WTC11 (cell line): Measurements from ENCODE around the gene ITGA3.

Source experiments
- ESRRA ChIP-seq: sonication (generic); formaldehyde crosslinking; IDR thresholded peaks from 2 replicates; pipeline ENCODE4 v1.8.1; 2022; ENCODE audit warnings: mild to moderate bottlenecking, missing genetic modification reagents, borderline replicate concordance
- FOXK1 ChIP-seq: sonication (generic); formaldehyde crosslinking; IDR thresholded peaks from 2 replicates; pipeline ENCODE4 v1.8.0; 2022; ENCODE audit warnings: mild to moderate bottlenecking, moderate library complexity, missing genetic modification reagents
- FOXP1 ChIP-seq: sonication (generic); formaldehyde crosslinking; IDR thresholded peaks from 2 replicates; pipeline ENCODE4 v1.8.0; 2022; ENCODE audit warnings: missing genetic modification reagents, mild to moderate bottlenecking, moderate library complexity, borderline replicate concordance
- NFE2L1 ChIP-seq: sonication (generic); formaldehyde crosslinking; IDR thresholded peaks from 2 replicates; pipeline ENCODE4 v1.8.1; 2023; ENCODE audit warnings: missing genetic modification reagents
- NFYB ChIP-seq: sonication (generic); formaldehyde crosslinking; conservative IDR thresholded peaks from 2 replicates; pipeline ENCODE4 v1.8.0; 2022; ENCODE audit warnings: low read depth, missing genetic modification reagents
- SMAD3 ChIP-seq: sonication (generic); formaldehyde crosslinking; IDR thresholded peaks from 2 replicates; pipeline ENCODE4 v1.8.0; 2022; ENCODE audit warnings: missing genetic modification reagents, mild to moderate bottlenecking, borderline replicate concordance
- TEAD4 ChIP-seq: sonication (generic); formaldehyde crosslinking; IDR thresholded peaks from 2 replicates; pipeline ENCODE4 v1.8.0; 2022; ENCODE audit warnings: mild to moderate bottlenecking, missing genetic modification reagents
- ZBTB21 ChIP-seq: sonication (generic); formaldehyde crosslinking; IDR thresholded peaks from 2 replicates; pipeline ENCODE4 v1.8.1; 2023; ENCODE audit warnings: mild to moderate bottlenecking, missing genetic modification reagents, borderline replicate concordance
- TF ChIP-seq, protein P1 (sequence below): fragments of 200-600 bp; IDR thresholded peaks from 2 replicates; pipeline ENCODE4 v1.8.0; 2022; ENCODE audit warnings: antibody characterized with exemption
- TF ChIP-seq, protein P2 (sequence below): sonication (generic); formaldehyde crosslinking; IDR thresholded peaks from 2 replicates; pipeline ENCODE4 v1.8.1; 2023; ENCODE audit warnings: mild to moderate bottlenecking, missing genetic modification reagents, moderate library complexity
- TF ChIP-seq, protein P3 (sequence below): sonication (generic); formaldehyde crosslinking; IDR thresholded peaks from 2 replicates; pipeline ENCODE4 v1.8.0; 2022; ENCODE audit warnings: mild to moderate bottlenecking, missing genetic modification reagents

GRCh38 chr17:50081757-50082156, 25.8 kb downstream of the ITGA3 start:
- no peak for TF ChIP-seq NFE2L1 (CRISPR knock-in tag)
- no peak for TF ChIP-seq ESRRA (CRISPR knock-in tag)
- no peak for TF ChIP-seq ZBTB21 (CRISPR knock-in tag)
- no peak for TF ChIP-seq FOXK1 (CRISPR knock-in tag)
- no peak for TF ChIP-seq TEAD4 (CRISPR knock-in tag)
- TF ChIP-seq, protein P1, sequence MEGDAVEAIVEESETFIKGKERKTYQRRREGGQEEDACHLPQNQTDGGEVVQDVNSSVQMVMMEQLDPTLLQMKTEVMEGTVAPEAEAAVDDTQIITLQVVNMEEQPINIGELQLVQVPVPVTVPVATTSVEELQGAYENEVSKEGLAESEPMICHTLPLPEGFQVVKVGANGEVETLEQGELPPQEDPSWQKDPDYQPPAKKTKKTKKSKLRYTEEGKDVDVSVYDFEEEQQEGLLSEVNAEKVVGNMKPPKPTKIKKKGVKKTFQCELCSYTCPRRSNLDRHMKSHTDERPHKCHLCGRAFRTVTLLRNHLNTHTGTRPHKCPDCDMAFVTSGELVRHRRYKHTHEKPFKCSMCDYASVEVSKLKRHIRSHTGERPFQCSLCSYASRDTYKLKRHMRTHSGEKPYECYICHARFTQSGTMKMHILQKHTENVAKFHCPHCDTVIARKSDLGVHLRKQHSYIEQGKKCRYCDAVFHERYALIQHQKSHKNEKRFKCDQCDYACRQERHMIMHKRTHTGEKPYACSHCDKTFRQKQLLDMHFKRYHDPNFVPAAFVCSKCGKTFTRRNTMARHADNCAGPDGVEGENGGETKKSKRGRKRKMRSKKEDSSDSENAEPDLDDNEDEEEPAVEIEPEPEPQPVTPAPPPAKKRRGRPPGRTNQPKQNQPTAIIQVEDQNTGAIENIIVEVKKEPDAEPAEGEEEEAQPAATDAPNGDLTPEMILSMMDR: no peak
- TF ChIP-seq, protein P2, sequence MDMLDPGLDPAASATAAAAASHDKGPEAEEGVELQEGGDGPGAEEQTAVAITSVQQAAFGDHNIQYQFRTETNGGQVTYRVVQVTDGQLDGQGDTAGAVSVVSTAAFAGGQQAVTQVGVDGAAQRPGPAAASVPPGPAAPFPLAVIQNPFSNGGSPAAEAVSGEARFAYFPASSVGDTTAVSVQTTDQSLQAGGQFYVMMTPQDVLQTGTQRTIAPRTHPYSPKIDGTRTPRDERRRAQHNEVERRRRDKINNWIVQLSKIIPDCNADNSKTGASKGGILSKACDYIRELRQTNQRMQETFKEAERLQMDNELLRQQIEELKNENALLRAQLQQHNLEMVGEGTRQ (CRISPR knock-in tag): no peak
- TF ChIP-seq FOXP1 (CRISPR knock-in tag): no peak
- TF ChIP-seq NFYB (CRISPR knock-in tag): no peak
- no peak for TF ChIP-seq SMAD3 (CRISPR knock-in tag)
- TF ChIP-seq, protein P3, sequence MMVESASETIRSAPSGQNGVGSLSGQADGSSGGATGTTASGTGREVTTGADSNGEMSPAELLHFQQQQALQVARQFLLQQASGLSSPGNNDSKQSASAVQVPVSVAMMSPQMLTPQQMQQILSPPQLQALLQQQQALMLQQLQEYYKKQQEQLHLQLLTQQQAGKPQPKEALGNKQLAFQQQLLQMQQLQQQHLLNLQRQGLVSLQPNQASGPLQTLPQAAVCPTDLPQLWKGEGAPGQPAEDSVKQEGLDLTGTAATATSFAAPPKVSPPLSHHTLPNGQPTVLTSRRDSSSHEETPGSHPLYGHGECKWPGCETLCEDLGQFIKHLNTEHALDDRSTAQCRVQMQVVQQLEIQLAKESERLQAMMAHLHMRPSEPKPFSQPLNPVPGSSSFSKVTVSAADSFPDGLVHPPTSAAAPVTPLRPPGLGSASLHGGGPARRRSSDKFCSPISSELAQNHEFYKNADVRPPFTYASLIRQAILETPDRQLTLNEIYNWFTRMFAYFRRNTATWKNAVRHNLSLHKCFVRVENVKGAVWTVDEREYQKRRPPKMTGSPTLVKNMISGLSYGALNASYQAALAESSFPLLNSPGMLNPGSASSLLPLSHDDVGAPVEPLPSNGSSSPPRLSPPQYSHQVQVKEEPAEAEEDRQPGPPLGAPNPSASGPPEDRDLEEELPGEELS: no peak
